Lung (tissue), 12 donors: ENCODE measurements around the gene ATP1B1. TPM values are rescaled to one million over a fixed set of nuclear protein-coding genes. Genes with fewer than 3 reads are reported as not detected.

ENCODE experiments used
- ATAC-seq: fragments of 200-7000 bp; cut with Tn5 transposase; one replicate; pipeline ENCODE4 v1.9.1; 2020; ENCODE audit warnings: moderate number of reproducible peaks; ENCODE audit not compliant: insufficient read depth, low FRiP score
- DNase-seq, 3 donors: peaks; one replicate each; pipeline ENCODE4 v3.0.0-alpha.2; 2013 to 2017
- H3K27ac ChIP-seq, 2 donors: one replicate each; pipeline ENCODE4 v1.5.1; 2013; ENCODE audit warnings: mild to moderate bottlenecking in 2 of 2, moderate library complexity in 2 of 2, control low read depth in 1 of 2, inconsistent platforms in 1 of 2, low read depth in 1 of 2, low read length in 1 of 2
- H3K27me3 ChIP-seq, 3 donors: one replicate each; pipeline ENCODE4 v1.5.1; 2013; ENCODE audit warnings: low read length in 2 of 3; ENCODE audit not compliant: control insufficient read depth in 3 of 3, insufficient read depth in 3 of 3
- H3K36me3 ChIP-seq, 4 donors: one replicate each; pipeline ENCODE4 v1.5.1; 2013; ENCODE audit warnings: low read length in 4 of 4, mild to moderate bottlenecking in 1 of 4, moderate library complexity in 1 of 4; ENCODE audit not compliant: control insufficient read depth in 4 of 4, insufficient read depth in 4 of 4
- H3K4me1 ChIP-seq, 5 donors: one replicate each; pipeline ENCODE4 v1.5.1; 2013; ENCODE audit warnings: low read length in 5 of 5, mild to moderate bottlenecking in 2 of 5, moderate library complexity in 1 of 5; ENCODE audit not compliant: control insufficient read depth in 5 of 5, insufficient read depth in 5 of 5
- H3K4me3 ChIP-seq: one replicate; pipeline ENCODE4 v1.5.1; 2013; ENCODE audit warnings: mild to moderate bottlenecking, control low read depth, moderate library complexity
- H3K9ac ChIP-seq, 2 donors: one replicate each; pipeline ENCODE4 v1.5.1; 2013; ENCODE audit warnings: low read length in 2 of 2, control low read depth in 1 of 2; ENCODE audit not compliant: insufficient read depth in 1 of 2
- H3K9me3 ChIP-seq, 4 donors: one replicate each; pipeline ENCODE4 v1.5.1; 2013; ENCODE audit warnings: low read length in 3 of 4, mild to moderate bottlenecking in 1 of 4, moderate library complexity in 1 of 4; ENCODE audit not compliant: control insufficient read depth in 4 of 4, insufficient read depth in 3 of 4
- CTCF ChIP-seq: IDR thresholded peaks from 2 replicates; pipeline ENCODE4 v1.5.1; 2012; ENCODE audit warnings: mild to moderate bottlenecking; ENCODE audit errors: control extremely low read depth, extremely low read depth
- WGBS, 2 donors: extraction: QIAGEN DNeasy Blood & Tissue Kit; methylation state at CpG; one replicate each; pipeline ENCODE4 v1.1.7; 2013; 5-methylcytosine and 5-hydroxymethylcytosine counted together
- polyA plus RNA-seq, 2 donors: library from polyadenylated mRNA; stranded (reverse); fragments of 200-250 nt; gene quantifications; one replicate each; pipeline ENCODE4 v1.2.1, GENCODE V29; 2013
- total RNA-seq, 2 donors: library from RNA; depleted of rRNA in 1 of 2; stranded (reverse); fragments of >200 nt in 1 of 2; gene quantifications; one replicate each; pipeline ENCODE4 v1.2.1, GENCODE V29; 2014 to 2021
- donor health status: control.
- donor health status: control.
- donor health status: Bipolar disorder and iron deficiency.
- donor health status: healthy.
- donor health status: DM: yes; HTN: yes; CAD: no.

Gene ATP1B1
- total and polyA plus RNA-seq, 4 donors, result 105 to 226 (median 167) TPM

- no peaks in the 10 kb centered on the region for H3K27me3 ChIP-seq
- TF ChIP-seq CTCF, result no peak
- peaks cover 0 to 18% (median 4%) of the 10 kb centered on the region in 5 donors for H3K4me1 ChIP-seq
- no peaks in the 10 kb centered on the region for H3K36me3 ChIP-seq
- no peak for ATAC-seq
- no peak for DNase-seq
- H3K27ac ChIP-seq, result no peak overlapping the region
- no peak overlapping the region for H3K9ac ChIP-seq
- WGBS, 2 donors, result 75 to 76% methylated on average over 4 of the region's 4 CpGs
- no peak overlapping the region for H3K4me3 ChIP-seq
- H3K9me3 ChIP-seq, result no peaks in the 10 kb centered on the region
Measured at GRCh38 chr1:169090308-169090899, 16.1 kb upstream of the ATP1B1 start.

GRCh38 chr1:169090900-169091311 is 15.6 kb upstream of the ATP1B1 start:
- Histone ChIP-seq H3K9me3 (no peaks in the 10 kb centered on the region), H3K4me3 (no peak overlapping the region), H3K27me3 (no peaks in the 10 kb centered on the region), H3K27ac (no peak overlapping the region), H3K9ac (no peak overlapping the region), H3K36me3 (no peaks in the 10 kb centered on the region), H3K4me1 (peaks cover 0 to 18% (median 4%) of the 10 kb centered on the region in 5 donors)
- TF ChIP-seq CTCF, result no peak
- WGBS, 2 donors, result 79 to 96% methylated on average over 4 of the region's 4 CpGs
- ATAC-seq (no peak), DNase-seq (peak in 1 of 3 donors; percentile 13)

GRCh38 chr1:169091480-169091941 is 15.0 kb upstream of the ATP1B1 start:
- Histone ChIP-seq H3K9me3 (no peaks in the 10 kb centered on the region), H3K4me1 (peaks cover 0 to 16% (median 4%) of the 10 kb centered on the region in 5 donors), H3K36me3 (no peaks in the 10 kb centered on the region), H3K27me3 (no peaks in the 10 kb centered on the region), H3K27ac (no peak overlapping the region), H3K4me3 (no peak overlapping the region), H3K9ac (no peak overlapping the region)
- DNase-seq, result no peak
- no peak for TF ChIP-seq CTCF
- ATAC-seq, result no peak
- WGBS, 2 donors, result 87 to 93% methylated on average over 4 of the region's 4 CpGs

GRCh38 chr1:169092399-169092798 is 14.1 kb upstream of the ATP1B1 start:
- Histone ChIP-seq H3K9me3 (no peaks in the 10 kb centered on the region), H3K9ac (no peak overlapping the region), H3K4me3 (no peak overlapping the region), H3K4me1 (peaks cover 0 to 7% (median under 1%) of the 10 kb centered on the region in 5 donors), H3K27me3 (no peaks in the 10 kb centered on the region), H3K27ac (no peak overlapping the region), H3K36me3 (no peaks in the 10 kb centered on the region)
- ATAC-seq (no peak), DNase-seq (no peak)
- TF ChIP-seq CTCF, result no peak
- 97 to 98% methylated on average over 2 of the region's 2 CpGs for WGBS, 2 donors
